Type B pancreatic cell (in vitro differentiated cells): ENCODE results near the gene NBDY. TPM values are rescaled to one million over a fixed set of nuclear protein-coding genes. Genes with fewer than 3 reads are reported as not detected.
"Not testable (repeated sequence)": the region's sequence is repeated elsewhere in the genome, so short reads cannot be mapped to it uniquely, and the experiment has no call there.

ENCODE experiments used
- DNase-seq: peaks from one replicate; pipeline ENCODE4 v3.0.0; 2021; ENCODE audit warnings: mixed read lengths; ENCODE audit not compliant: unreplicated experiment; ENCODE audit errors: extremely low spot score
- H3K27ac Mint-ChIP-seq: 2 replicates; pipeline ENCODE4 v1.8.0; 2021; ENCODE audit warnings: mild to moderate bottlenecking, mixed read lengths
- H3K27me3 Mint-ChIP-seq: 2 replicates; pipeline ENCODE4 v1.8.0; 2021; ENCODE audit warnings: mixed read lengths
- H3K36me3 Mint-ChIP-seq: 2 replicates; pipeline ENCODE4 v1.8.0; 2021; ENCODE audit warnings: mixed read lengths
- H3K4me1 Mint-ChIP-seq: one replicate; pipeline ENCODE4 v1.8.0; 2021; ENCODE audit warnings: mixed read lengths; ENCODE audit not compliant: unreplicated experiment
- H3K4me3 Mint-ChIP-seq: 2 replicates; pipeline ENCODE4 v1.8.0; 2021; ENCODE audit warnings: mild to moderate bottlenecking, mixed read lengths
- H3K9me3 Mint-ChIP-seq: 2 replicates; pipeline ENCODE4 v1.8.0; 2021; ENCODE audit warnings: mixed read lengths
- total RNA-seq: library from RNA; stranded (reverse); gene quantifications from 2 replicates; pipeline ENCODE4 v1.2.1, GENCODE V29; 2021; ENCODE audit warnings: low replicate concordance
- TF ChIP-seq, protein P1 (sequence below): fragments of 200-600 bp; sonication (generic); conservative IDR thresholded peaks from 2 replicates; pipeline ENCODE4 v1.5.0; 2021; ENCODE audit warnings: antibody characterized with exemption, mild to moderate bottlenecking

NBDY gene
- total RNA-seq, 1 donor from 2014 or later, result 52.5 TPM

DNA sequence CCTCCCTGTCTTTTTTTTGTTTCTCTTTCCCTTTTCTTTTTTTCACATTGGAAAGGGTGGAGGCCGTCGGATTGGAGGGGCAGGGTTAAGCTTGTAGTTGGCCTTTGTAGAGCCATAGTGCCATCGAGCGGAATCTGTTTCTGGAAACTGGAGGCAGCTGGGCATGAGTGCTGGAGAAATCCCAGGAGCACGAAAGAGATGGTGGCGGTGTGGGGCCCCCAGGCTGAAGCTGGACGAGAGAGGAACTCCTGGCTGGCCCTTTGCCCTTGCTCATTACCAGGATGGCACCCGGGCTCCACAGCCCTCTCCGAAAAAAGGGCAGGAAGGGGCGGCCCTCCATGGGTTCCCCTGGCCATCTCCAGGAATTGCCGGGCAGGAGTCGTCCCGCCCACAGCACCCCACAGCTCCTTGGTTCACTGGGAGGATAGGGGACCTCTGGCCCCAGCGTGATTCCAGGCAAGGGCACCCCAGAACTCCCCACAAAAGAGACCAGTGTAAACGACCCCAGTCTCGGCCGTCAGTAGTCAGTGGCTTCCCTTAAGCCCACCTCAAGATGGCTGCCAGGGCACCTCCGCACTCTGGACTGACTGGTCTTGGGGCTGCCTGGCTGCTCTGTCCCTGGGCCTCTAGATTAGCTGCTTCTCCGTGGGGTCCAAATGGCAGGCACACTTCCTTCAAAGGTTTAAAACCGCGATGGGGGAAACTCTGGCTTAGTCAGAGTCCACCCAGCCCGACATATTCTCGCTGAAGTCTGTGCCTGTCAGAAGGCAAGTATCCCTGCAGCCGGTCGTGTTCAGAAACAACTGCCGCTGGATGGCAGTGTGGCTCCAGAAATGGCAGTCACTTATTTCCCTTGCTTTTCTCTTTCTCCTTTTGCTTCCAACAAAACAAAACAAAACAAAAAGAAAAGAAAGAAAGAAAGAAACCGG, 74.1 kb downstream of the NBDY start:
- Mint-ChIP-seq H3K36me3 (no peaks in the 10 kb centered on the region), H3K9me3 (no peaks in the 10 kb centered on the region), H3K27me3 (no peaks in the 10 kb centered on the region), H3K4me1 (no peaks in the 10 kb centered on the region), H3K4me3 (no peak overlapping the region), H3K27ac (no peak overlapping the region)
- DNase-seq, result peak; percentile 58
- TF ChIP-seq, protein P1, sequence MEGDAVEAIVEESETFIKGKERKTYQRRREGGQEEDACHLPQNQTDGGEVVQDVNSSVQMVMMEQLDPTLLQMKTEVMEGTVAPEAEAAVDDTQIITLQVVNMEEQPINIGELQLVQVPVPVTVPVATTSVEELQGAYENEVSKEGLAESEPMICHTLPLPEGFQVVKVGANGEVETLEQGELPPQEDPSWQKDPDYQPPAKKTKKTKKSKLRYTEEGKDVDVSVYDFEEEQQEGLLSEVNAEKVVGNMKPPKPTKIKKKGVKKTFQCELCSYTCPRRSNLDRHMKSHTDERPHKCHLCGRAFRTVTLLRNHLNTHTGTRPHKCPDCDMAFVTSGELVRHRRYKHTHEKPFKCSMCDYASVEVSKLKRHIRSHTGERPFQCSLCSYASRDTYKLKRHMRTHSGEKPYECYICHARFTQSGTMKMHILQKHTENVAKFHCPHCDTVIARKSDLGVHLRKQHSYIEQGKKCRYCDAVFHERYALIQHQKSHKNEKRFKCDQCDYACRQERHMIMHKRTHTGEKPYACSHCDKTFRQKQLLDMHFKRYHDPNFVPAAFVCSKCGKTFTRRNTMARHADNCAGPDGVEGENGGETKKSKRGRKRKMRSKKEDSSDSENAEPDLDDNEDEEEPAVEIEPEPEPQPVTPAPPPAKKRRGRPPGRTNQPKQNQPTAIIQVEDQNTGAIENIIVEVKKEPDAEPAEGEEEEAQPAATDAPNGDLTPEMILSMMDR, result peak; percentile 67

DNA sequence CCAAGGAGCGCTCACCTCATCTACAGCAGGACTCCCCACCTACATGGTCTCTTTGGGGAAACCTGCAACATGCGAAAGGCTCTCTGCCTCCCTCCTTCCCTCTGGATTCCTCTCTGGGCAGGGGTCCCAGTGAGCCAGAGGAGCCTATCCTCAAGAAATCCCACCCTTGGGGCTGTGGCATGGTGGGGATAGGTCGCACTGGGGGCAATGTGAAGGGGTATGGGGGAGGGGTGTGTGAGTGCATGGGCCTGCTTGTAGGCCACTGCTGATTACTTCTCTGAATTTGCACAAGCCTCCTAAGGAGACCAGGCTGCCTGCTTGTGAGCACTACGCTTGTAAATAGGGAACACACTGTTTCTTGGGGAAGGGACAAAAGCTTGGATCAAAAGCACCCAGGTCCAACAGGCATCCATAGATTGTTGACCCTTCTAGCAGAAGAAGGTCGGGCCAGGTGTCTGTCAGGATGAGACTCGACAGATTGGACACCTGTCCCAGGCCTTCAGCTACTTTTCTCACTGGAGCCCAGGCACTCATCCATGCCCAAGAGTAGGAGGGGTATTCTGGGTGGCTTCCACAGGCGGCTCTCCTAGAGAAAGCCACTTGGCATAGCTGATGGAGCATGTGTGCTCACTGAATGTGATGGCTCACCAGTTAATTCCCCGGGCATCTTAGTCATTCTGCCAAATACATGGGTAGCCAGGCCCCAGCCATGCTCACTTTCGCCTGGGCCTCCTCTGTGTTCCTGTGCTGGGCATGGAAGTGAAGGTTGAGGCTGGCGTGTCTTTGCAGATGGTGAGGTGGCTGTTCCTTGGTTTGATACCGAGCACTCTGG, 75.0 kb downstream of the NBDY start:
- H3K27ac Mint-ChIP-seq, result no peak overlapping the region
- DNase-seq, result peak; percentile 47
- H3K27me3 Mint-ChIP-seq, result no peaks in the 10 kb centered on the region
- no peaks in the 10 kb centered on the region for H3K4me1 Mint-ChIP-seq
- peaks cover 3% of the 10 kb centered on the region for H3K36me3 Mint-ChIP-seq
- TF ChIP-seq, protein P1, result no peak
- H3K4me3 Mint-ChIP-seq, result no peak overlapping the region
- H3K9me3 Mint-ChIP-seq, result no peaks in the 10 kb centered on the region

DNA sequence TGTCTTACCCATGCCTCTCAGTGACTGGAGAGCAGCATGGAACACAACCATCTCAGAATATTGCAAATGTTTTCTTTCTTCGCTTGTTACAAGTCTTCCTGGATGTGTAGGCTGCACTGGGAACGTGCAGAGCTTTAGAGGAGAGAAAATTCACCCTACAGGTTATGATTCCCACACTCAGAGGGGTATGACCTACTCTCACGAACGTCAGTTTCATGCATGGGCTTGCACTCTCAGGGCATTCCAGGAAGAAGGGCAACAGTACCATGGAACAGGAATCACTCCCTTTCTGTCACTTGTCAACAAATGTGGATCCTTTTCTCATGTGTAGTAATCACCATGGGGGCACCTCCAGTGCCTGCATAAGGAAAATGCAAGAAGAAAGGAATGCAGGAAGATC, 75.8 kb downstream of the NBDY start:
- DNase-seq, result no peak
- TF ChIP-seq, protein P1, result no peak
- H3K4me1 Mint-ChIP-seq, result no peaks in the 10 kb centered on the region
- no peak overlapping the region for H3K27ac Mint-ChIP-seq
- no peaks in the 10 kb centered on the region for H3K27me3 Mint-ChIP-seq
- no peaks in the 10 kb centered on the region for H3K9me3 Mint-ChIP-seq
- H3K36me3 Mint-ChIP-seq, result peaks cover 4% of the 10 kb centered on the region
- H3K4me3 Mint-ChIP-seq, result no peak overlapping the region

DNA sequence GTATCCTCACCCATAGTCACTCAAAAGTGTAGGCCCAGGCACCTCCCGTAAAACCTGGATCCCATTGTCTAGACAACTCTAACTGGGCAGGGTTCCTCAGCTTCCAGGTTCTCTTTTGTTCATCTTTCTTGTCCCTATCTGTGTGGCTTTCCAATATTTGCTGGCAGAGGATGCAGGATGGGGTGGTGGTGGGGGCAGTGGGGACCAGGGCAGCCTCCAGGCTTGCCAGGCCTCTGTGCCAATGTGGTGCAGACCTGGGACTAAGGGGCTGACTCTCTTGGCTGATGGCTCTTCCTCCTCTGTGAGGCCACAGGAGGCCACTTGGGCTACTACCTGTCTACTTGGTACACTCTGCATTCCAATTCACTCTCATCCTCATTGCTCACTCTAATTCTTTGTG, 76.4 kb downstream of the NBDY start:
- Mint-ChIP-seq H3K27ac (no peak overlapping the region), H3K4me1 (no peaks in the 10 kb centered on the region), H3K36me3 (peaks cover 7% of the 10 kb centered on the region), H3K27me3 (no peaks in the 10 kb centered on the region), H3K4me3 (no peak overlapping the region), H3K9me3 (peaks cover 3% of the 10 kb centered on the region)
- peak; percentile 32 for DNase-seq
- TF ChIP-seq, protein P1, result no peak

DNA sequence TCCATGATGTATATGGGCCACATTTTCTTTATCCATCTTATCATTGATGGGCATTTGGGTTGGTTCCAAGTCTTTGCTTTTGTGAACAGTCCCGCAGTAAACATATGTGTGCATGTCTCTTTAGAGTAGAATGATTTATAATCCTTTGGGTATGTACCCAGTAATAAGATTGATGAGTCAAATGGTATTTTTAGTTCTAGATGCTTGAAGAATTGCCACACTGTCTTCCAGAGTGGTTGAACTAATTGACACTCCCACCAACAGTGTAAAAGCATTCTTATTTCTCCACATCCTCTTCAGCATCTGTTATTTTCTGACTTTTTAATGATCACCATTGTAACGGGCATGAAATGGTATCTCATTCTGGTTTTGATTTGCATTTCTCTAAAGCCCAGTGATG, 77.1 kb downstream of the NBDY start:
- not testable (repeated sequence) for H3K9me3 Mint-ChIP-seq, H3K27ac Mint-ChIP-seq, H3K4me3 Mint-ChIP-seq

DNA sequence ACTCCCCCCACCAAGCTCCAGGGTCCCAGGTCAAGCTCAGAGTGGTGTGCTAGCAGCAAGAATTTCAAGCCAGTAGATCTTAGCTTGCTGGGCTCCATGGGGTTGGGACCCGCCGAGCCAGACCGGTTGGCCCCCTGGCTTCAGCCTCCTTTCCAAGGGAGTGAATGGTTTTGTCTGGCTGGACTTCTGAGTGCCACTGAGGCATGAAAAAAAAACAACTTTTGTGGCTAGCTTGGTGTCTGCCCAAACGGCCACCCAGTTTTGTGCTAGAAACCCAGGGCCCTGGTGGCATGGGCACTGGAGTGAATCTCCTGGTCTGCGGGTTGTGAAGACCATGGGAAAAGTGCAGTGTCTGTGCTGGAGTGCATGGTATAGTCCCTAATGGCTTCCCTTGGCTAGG, 82.6 kb downstream of the NBDY start:
- H3K9me3 Mint-ChIP-seq, result peaks cover 9% of the 10 kb centered on the region
- no peak for DNase-seq
- H3K27me3 Mint-ChIP-seq, result no peaks in the 10 kb centered on the region
- no peaks in the 10 kb centered on the region for H3K4me1 Mint-ChIP-seq
- peaks cover 9% of the 10 kb centered on the region for H3K36me3 Mint-ChIP-seq
- TF ChIP-seq, protein P1, result no peak
- H3K27ac Mint-ChIP-seq, result no peak overlapping the region
- no peak overlapping the region for H3K4me3 Mint-ChIP-seq

More for the DNA sequence above, 77.1 kb downstream of the NBDY start:
- DNase-seq, H3K27me3 Mint-ChIP-seq, H3K36me3 Mint-ChIP-seq, H3K4me1 Mint-ChIP-seq: not testable (repeated sequence)
